ENCODE results near the gene TTC21A.

Gene TTC21A

DNA sequence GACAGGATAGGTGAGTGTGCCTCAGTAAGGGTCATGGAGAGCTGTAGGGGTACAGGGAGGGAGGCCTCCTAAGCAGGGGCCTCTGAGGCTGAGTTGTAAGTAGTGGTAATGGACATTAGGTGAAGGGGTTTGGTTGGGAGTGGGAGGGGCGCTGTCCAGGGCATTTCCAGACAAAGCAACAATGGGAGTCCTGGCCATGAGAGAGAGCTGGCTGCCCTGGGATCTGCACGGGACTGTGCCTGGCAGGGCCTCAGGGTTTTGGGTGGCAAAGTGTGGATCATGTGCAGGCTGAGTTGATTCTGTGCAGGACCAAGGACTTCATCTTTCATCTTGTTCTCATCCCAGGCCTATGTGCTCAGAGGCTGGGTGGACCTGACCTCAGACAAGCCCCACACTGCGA is 4.6 kb downstream of the TTC21A start:
- DNase-seq (ENCODE audit: low spot score), result no peak
- TF ChIP-seq, protein P1, sequence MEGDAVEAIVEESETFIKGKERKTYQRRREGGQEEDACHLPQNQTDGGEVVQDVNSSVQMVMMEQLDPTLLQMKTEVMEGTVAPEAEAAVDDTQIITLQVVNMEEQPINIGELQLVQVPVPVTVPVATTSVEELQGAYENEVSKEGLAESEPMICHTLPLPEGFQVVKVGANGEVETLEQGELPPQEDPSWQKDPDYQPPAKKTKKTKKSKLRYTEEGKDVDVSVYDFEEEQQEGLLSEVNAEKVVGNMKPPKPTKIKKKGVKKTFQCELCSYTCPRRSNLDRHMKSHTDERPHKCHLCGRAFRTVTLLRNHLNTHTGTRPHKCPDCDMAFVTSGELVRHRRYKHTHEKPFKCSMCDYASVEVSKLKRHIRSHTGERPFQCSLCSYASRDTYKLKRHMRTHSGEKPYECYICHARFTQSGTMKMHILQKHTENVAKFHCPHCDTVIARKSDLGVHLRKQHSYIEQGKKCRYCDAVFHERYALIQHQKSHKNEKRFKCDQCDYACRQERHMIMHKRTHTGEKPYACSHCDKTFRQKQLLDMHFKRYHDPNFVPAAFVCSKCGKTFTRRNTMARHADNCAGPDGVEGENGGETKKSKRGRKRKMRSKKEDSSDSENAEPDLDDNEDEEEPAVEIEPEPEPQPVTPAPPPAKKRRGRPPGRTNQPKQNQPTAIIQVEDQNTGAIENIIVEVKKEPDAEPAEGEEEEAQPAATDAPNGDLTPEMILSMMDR (IDR thresholded peaks at IDR 0.05; ENCODE audit: extremely low read depth, missing control alignments), result no peak

GRCh38 chr3:39112535-39112934 is 5.1 kb downstream of the TTC21A start:
- DNase-seq (ENCODE audit: low spot score), result no peak
- TF ChIP-seq, protein P1 (IDR thresholded peaks at IDR 0.05; ENCODE audit: extremely low read depth, missing control alignments), result no peak

- no peak for DNase-seq (ENCODE audit: low spot score)
- TF ChIP-seq, protein P1 (IDR thresholded peaks at IDR 0.05; ENCODE audit: extremely low read depth, missing control alignments), result no peak
Measured at GRCh38 chr3:39113291-39113690, 5.8 kb downstream of the TTC21A start.

DNA sequence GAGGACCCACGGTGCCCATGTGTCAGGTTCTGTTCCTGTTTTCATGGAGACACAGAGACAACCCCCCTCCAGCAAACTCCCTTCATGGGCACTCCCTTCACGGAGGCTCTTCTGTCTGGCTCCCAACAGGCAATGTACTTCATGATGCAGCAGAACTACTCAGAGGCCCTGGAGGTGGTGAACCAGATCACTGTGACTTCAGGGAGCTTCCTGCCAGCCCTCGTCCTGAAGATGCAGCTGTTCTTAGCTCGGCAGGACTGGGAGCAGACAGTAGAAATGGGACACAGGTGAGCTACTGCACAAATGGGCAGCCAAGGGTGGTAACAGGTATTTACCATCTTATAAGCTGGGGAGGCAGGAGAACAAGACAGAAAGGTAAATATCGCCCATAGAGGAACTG is 7.0 kb downstream of the TTC21A start:
- no peak for DNase-seq (ENCODE audit: low spot score)
- TF ChIP-seq, protein P1 (IDR thresholded peaks at IDR 0.05; ENCODE audit: extremely low read depth, missing control alignments), result no peak

DNA sequence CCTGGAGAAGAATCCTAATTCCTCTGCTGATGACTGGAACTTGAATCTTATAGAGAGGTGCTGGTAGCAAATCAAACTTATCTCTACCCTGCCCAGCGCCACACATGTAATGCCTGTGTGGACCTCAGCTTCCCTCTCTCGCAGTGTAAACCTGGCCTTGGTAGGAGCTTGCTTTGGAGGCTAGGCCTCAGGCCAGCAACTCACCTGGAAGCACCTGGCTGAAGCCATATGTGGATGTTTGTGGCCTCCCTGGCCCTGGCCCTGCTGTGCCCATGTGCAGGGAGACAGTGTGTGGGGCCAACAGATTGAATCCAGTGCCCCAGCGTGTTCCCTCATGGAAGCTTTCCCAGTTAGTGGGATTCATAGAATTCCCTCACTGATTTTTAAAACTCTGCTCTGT is 8.4 kb downstream of the TTC21A start:
- TF ChIP-seq, protein P1 (IDR thresholded peaks at IDR 0.05; ENCODE audit: extremely low read depth, missing control alignments), result no peak
- no peak for DNase-seq (ENCODE audit: low spot score)

- DNase-seq (ENCODE audit: low spot score), result no peak
- TF ChIP-seq, protein P1 (IDR thresholded peaks at IDR 0.05; ENCODE audit: extremely low read depth, missing control alignments), result no peak
Measured at GRCh38 chr3:39118079-39118478, 10.6 kb downstream of the TTC21A start.

- TF ChIP-seq, protein P1 (IDR thresholded peaks at IDR 0.05; ENCODE audit: extremely low read depth, missing control alignments), result no peak
- DNase-seq (ENCODE audit: low spot score), result no peak
Measured at GRCh38 chr3:39118931-39119660, 11.6 kb downstream of the TTC21A start.

Measured in GM20000 (cell line).